ENCODE data around the gene SIRT3.

The SIRT3 gene

GRCh38 chr11:282171-282570 is 46.0 kb upstream of the SIRT3 start:
- TF ChIP-seq ZFX (IDR thresholded peaks at IDR 0.05; ENCODE audit: borderline replicate concordance) (no peak), CTCF (IDR thresholded peaks at IDR 0.05) (no peak)
- no peak overlapping the region for H3K27ac ChIP-seq

- TF ChIP-seq ZFX (IDR thresholded peaks at IDR 0.05; ENCODE audit: borderline replicate concordance) (no peak), CTCF (IDR thresholded peaks at IDR 0.05) (no peak)
- no peak overlapping the region for H3K27ac ChIP-seq
Measured at GRCh38 chr11:281486-282161, 45.5 kb upstream of the SIRT3 start.

GRCh38 chr11:280706-281485 is 44.8 kb upstream of the SIRT3 start:
- TF ChIP-seq ZFX (IDR thresholded peaks at IDR 0.05; ENCODE audit: borderline replicate concordance) (no peak), CTCF (IDR thresholded peaks at IDR 0.05) (no peak)
- H3K27ac ChIP-seq: peak overlapping the region; percentile 68

GRCh38 chr11:279966-280705 is 44.0 kb upstream of the SIRT3 start:
- no peak for TF ChIP-seq ZFX (IDR thresholded peaks at IDR 0.05; ENCODE audit: borderline replicate concordance)
- TF ChIP-seq CTCF (IDR thresholded peaks at IDR 0.05): peak; percentile 36
- H3K27ac ChIP-seq: peak overlapping the region; percentile 68

GRCh38 chr11:279040-279965 is 43.2 kb upstream of the SIRT3 start:
- TF ChIP-seq CTCF (IDR thresholded peaks at IDR 0.05): no peak
- TF ChIP-seq ZFX (IDR thresholded peaks at IDR 0.05; ENCODE audit: borderline replicate concordance): no peak

GRCh38 chr11:278001-278951 is 42.1 kb upstream of the SIRT3 start, which contains the start of gene NLRP6:
TSS of gene NLRP6 (plus strand) at chr11:278407. CDS start at chr11:278570, 163 bp downstream.
- H3K27ac ChIP-seq: no peak within 1 kb of the TSS
- TF ChIP-seq ZFX (IDR thresholded peaks at IDR 0.05; ENCODE audit: borderline replicate concordance): no peak

More at GRCh38 chr11:279040-279965, 43.2 kb upstream of the SIRT3 start:
- peak overlapping the region; percentile 68 for H3K27ac ChIP-seq
